Activated CD4-positive, alpha-beta T cell treated with anti-CD3 and anti-CD28 coated beads for 4 hours (primary cell): ENCODE results near the gene RBCK1.
"Not testable (repeated sequence)": the region's sequence is repeated elsewhere in the genome, so short reads cannot be mapped to it uniquely, and the experiment has no call there.

Source experiments
- DNase-seq, 2 donors: peaks; one replicate each; pipeline ENCODE4 v3.0.0-alpha.2; 2020

The RBCK1 gene

DNA sequence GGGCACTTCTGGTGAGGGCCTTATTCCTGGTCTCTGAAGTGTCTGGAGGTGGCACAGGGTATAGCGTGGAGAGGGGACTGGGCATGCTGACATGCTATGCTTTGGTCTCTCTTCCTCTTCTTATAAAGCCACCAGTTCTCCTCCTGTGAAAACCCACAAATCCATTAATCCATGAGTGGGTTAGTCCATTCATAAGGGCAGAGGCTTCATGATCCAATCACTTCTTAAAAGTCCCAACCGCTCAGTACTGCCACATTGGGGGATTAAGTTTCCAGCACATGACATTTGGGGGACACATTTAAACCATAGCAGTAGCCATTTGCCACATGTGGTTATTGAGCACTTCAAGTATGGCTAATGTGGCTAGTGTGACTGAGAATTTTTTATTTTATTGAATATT is 31.3 kb upstream of the RBCK1 start:
- DNase-seq = no peak

DNA sequence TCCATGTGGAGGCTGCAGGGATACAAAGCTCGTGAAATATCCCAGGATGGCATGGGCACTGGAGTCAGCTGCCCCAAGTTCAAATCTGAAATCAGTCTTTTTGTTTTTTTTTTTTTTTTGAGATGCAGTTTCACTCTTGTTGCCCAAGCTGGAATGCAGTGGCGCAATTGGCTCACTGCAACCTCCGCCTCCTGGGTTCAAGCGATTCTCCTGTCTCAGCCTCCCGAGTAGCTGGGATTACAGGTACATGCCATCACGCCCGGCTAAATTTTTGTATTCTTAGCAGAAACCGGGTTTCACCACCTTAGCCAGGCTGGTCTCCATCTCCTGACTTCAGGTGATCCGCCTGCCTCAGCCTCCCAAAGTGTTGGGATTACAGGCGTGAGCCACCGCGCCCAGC is 30.5 kb upstream of the RBCK1 start:
- DNase-seq = not testable (repeated sequence)

DNA sequence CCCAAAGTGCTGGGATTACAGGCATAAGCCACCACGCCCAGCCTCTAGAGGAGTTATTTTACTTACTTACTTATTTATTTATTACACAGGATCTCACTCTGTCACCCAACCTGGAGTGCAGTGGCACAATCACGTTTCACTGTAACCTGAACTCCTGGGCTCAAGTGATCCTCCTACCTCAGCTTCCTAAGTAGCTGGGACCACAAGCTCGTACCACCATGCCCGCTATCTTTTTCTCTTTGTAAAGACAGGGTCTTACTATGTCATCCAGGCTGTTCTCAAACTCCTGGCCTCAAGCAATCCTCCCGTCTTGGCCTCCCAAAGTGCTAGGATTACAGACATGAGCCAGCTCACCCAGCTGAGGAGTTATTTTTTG is 29.1 kb upstream of the RBCK1 start:
- no peak for DNase-seq

DNA sequence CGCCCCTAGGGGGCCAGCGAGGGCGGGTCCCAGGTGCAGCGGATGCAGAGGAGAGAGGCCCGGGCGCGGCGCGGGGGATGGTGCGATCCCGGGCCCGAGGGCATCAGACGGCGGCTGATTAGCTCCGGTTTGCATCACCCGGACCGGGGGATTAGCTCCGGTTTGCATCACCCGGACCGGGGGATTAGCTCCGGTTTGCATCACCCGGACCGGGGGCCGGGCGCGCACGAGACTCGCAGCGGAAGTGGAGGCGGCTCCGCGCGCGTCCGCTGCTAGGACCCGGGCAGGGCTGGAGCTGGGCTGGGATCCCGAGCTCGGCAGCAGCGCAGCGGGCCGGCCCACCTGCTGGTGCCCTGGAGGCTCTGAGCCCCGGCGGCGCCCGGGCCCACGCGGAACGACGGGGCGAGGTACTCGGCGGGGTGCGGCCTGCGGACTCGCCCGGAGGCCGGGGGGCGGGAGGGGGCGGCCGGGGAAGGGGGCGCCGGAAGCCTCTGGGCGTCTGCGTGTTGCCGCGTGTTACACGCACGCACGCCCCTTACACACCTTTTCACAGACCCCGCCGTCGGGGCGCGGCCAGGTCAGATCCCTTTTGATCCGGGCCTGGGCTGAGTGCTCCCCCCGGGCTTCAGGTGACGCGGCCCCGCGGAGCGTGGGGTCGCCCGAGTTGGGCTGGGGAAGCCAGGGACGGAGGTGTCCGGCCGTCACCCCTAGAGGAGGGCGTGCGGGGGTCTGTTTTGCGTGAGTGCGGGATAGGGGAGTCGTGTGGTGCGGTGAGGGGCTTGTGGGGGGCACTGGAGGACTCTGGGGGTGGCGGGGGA is 27.1 kb upstream of the RBCK1 start:
- peak; percentile 44 to 63 for DNase-seq

DNA sequence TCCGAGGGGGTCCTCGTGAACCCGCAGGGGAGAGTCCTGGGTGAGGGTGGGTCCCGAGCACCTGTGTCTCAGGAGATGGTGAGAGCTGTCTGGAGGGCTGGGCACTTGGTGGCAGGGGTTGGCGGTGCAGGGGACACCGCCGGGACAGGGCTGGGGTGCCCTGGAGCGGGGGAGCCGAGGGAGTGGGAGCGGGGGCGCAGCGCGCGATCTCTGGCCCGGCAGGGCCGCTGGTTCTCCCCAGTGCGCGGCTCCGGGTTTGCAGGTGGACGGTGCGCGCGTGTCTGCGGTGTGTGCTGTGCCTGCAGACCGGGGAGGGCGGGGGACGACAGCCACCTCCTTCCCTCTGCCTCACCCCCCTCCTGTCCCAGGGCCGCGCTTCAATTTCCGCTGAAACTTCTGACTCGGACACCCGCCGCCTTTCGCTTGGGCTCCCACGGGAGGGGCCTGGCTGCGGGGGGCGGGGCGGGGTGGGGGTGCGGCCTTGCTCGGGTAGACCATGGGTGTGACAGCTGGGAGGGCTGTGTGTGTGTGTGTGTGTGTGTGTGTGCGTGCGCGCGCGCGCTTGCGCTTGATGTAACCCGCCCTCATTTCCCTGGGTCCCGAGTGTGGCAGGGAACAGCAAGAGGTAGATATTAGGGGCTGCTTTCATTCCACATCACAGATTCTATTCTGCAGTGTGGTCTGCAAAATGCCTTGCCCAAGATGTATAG is 26.4 kb upstream of the RBCK1 start:
- DNase-seq = peak; percentile 72 to 74

DNA sequence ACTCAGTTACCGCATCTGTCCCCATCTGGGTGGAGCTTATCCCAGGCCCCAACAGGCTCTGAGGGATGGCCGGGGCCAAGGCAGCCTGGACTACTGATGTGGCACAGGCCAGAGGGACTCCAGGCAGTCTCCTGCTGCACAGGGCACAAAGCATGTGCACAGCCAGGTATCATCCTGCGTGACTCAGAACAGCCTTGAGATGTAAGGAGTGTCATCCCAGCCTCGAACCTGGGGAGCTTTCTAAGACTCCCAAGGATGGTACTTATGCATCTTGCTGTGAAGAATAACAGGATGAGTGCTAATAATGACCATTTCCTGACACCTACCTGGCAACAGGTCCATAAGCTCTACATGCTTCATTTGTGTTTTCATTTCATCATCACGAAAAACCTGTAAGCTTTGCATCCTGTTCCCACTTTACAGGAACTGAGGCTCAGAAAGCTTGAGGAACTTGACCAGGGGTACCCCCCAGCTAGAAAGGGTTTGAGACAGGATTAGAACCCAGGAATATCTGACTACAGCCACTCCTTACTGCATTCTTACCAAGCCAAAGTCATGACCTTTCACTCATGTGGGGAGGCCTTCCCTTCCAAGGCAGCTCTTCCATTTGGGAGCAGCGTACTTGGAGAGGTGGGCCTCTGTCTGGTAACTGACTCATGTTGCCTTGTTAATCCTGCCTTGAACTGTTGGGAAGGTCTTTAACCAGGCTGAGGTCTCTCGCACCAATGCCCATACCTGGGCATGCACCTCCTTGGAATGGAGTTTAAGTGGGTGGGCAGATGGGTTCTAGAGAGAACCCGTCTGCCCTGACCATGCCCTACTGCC is 25.6 kb upstream of the RBCK1 start:
- peak in 1 of 2 donors; percentile 4 for DNase-seq

DNA sequence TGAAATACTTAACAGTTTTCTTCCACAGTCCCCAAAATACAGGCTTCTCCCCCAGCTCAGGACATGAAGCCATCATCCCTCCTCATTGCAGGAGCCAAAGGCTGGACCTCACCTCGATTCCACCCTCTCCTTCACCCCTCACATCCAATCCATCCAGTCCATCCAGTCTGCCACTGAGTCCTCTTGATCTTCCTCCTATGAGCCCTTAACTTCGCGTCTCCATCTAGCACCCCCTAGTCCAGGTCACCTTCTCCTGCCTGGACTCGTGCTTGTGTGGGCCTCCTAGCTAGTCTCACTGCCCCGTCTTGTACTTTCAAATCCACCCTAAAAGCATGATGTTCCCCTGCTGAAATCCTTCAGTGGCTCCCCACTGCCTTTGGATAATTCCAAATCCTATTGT is 24.2 kb upstream of the RBCK1 start:
- DNase-seq = no peak

DNA sequence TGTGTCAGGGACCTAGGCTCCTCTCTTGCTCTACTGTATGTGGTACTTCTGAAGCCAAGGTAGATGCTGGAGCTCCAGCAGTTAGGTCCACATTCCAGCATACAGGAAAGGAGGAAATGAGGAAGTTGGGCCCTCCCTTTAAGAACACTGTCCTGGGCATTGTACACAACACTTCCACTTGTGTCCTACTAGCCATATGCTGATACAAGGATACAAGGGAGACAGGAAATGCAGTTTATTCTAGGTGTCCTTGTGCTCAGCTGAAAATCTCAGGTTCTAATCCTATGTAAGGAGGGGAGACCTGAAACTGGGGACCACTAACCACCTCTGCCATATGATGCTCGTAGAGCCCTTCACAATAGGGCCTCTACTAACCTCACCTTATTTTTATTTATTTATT is 23.4 kb upstream of the RBCK1 start:
- no peak for DNase-seq

DNA sequence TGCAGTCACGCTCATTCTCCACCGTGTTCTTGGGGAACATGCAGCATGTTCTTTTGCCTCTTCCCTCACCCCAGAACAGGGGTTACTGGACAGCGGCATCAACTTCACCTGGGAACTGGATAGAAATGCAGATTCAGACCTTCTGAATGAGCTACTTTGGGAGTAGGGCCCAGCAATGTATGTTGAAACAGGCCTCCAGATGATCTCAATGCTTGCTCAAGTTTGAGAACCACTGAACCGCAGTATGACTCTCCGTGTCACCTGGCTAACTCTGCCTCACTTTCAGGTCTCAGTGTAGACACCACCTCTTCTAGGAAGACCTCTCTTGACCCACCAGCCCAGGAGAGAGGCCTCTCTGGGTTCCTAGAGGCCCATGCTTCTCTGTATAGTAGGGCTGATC is 22.7 kb upstream of the RBCK1 start:
- DNase-seq = no peak

DNA sequence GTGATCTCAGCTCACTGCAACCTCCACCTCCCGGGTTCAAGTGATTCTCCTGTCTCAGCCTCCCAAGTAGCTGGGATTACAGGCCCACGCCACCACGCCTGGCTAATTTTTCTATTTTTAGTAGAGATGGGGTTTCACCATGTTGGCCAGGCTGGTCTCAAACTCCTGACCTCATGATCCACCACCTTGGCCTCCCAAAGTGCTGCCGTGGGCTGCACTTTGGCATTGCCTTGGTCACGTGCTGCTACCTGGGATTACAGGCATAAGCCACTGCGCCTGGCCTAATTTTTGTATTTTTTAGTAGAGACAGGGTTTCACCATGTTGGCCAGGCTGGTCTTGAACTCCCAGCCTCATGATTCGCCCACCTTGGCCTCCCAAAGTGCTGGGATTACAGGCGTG is 21.5 kb upstream of the RBCK1 start:
- not testable (repeated sequence) for DNase-seq

DNA sequence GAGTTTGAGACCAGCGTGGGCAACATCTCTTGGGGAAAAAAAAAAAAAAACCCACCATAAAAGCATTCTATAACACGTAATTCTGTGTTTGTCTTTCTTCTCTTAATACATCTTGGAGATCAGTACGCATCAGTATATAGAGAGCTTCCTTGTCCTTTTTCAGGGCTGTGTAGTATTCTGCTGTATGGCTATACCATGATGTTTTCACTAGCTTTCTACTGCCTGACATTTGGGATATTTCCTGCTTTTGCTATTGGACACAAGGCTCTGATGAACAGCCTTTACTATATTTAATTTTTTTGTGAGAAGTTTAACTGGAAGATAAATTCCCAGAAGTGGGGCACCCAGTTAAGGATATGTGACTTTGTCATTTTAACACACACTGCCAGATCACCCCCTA is 20.6 kb upstream of the RBCK1 start:
- no peak for DNase-seq

DNA sequence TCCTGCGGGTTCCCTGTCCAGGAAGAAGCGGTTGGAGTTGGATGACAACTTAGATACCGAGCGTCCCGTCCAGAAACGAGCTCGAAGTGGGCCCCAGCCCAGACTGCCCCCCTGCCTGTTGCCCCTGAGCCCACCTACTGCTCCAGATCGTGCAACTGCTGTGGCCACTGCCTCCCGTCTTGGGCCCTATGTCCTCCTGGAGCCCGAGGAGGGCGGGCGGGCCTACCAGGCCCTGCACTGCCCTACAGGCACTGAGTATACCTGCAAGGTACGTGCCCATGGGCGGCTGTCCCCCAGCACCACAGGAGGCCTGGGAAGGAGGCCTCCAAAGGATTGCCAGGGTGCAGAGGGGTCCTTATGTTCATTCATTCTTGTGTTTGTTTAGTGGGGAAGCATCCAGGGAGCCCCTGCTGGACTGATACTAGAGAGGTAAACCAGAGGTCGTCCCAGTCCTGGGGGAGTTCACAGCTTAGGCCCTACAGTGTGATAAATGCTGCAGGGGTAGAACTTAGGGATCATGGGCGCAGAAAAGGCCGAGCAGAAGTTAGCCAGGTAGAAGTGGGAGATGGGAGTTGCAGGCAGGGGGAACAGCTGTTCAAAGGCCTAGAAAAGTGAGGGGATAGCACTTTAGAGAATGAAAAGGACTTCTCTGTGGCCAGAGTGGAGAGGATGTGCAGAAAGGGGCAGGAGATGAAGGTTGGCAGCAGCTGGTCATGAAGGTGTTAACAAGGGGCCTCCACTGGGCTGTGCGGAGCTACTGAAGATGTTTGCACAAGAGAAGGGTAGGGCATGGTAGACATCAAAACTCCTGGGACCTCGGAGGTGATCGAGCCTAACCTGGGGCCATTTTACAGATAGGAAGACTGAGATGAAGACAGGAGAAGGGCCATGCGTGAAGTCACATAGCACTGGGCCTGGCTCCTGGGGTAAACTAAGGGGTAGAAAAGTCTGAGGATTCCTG is 19.8 kb upstream of the RBCK1 start:
- DNase-seq = no peak

DNA sequence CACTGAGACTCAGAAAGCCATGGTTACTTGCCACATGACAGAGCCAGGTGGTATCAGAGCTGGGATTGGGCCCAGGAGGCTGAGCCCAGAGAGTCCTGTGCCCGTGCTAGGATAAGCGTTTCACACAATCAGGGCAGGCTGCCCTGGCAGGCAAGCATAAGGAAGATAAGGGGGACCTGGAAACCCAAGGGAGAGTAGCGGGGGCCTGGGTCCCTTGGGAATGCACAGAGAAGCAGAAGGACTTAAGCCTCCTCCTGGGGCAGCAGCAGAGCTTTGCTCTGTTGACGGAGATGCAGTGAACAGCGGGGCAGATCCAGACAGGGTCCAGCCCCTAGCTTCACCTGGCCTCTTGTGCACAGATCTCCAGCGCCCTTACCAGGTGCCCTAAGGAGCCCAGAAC is 18.9 kb upstream of the RBCK1 start:
- DNase-seq = no peak

DNA sequence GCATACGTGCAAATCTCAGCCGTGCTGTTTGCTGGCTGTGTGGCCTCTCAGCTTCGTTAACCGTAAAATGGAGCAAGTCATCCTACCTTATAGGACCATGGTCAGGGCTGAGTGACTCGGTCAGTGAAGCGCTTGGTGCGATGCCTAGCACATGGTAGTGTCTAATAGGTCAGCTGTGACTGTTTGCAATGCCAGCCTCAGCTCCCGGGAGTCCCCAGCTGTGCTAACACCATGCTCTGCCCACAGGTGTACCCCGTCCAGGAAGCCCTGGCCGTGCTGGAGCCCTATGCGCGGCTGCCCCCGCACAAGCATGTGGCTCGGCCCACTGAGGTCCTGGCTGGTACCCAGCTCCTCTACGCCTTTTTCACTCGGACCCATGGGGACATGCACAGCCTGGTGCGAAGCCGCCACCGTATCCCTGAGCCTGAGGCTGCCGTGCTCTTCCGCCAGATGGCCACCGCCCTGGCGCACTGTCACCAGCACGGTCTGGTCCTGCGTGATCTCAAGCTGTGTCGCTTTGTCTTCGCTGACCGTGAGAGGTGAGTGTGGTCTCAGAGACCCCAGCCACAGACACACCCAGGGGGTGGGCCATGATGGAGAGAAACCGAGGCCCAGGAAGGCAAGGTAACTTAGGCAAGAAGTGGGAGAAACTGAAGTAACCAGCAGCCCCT is 16.9 kb upstream of the RBCK1 start:
- DNase-seq = no peak

DNA sequence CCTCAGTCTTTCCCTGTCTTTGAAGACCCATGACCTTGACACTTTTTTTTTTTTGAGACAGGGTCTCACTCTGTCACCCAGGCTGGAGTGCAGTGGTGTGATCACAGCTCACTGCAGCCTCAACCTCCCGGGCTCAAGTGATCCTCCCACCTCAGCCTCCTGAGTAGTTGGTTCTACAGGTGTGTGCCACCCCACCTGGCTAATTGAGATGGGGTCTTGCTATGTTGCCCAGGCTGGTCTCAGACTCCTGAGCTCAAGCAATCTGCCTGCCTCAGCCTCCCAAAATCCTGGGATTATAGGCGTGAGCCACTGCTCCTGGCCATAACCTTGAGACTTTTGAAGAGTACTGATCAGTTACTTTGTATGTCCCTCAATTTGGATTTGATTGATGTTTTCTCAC is 14.8 kb upstream of the RBCK1 start:
- not testable (repeated sequence) for DNase-seq

DNA sequence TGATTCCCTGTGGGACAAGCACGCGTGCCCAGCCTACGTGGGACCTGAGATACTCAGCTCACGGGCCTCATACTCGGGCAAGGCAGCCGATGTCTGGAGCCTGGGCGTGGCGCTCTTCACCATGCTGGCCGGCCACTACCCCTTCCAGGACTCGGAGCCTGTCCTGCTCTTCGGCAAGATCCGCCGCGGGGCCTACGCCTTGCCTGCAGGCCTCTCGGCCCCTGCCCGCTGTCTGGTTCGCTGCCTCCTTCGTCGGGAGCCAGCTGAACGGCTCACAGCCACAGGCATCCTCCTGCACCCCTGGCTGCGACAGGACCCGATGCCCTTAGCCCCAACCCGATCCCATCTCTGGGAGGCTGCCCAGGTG is 11.9 kb upstream of the RBCK1 start:
- no peak for DNase-seq

DNA sequence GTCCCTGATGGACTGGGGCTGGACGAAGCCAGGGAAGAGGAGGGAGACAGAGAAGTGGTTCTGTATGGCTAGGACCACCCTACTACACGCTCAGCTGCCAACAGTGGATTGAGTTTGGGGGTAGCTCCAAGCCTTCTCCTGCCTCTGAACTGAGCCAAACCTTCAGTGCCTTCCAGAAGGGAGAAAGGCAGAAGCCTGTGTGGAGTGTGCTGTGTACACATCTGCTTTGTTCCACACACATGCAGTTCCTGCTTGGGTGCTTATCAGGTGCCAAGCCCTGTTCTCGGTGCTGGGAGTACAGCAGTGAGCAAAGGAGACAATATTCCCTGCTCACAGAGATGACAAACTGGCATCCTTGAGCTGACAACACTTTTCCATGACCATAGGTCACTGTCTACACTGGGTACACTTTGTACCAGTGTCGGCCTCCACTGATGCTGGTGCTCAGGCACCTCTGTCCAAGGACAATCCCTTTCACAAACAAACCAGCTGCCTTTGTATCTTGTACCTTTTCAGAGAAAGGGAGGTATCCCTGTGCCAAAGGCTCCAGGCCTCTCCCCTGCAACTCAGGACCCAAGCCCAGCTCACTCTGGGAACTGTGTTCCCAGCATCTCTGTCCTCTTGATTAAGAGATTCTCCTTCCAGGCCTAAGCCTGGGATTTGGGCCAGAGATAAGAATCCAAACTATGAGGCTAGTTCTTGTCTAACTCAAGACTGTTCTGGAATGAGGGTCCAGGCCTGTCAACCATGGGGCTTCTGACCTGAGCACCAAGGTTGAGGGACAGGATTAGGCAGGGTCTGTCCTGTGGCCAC is 11.3 kb upstream of the RBCK1 start:
- no peak for DNase-seq

DNA sequence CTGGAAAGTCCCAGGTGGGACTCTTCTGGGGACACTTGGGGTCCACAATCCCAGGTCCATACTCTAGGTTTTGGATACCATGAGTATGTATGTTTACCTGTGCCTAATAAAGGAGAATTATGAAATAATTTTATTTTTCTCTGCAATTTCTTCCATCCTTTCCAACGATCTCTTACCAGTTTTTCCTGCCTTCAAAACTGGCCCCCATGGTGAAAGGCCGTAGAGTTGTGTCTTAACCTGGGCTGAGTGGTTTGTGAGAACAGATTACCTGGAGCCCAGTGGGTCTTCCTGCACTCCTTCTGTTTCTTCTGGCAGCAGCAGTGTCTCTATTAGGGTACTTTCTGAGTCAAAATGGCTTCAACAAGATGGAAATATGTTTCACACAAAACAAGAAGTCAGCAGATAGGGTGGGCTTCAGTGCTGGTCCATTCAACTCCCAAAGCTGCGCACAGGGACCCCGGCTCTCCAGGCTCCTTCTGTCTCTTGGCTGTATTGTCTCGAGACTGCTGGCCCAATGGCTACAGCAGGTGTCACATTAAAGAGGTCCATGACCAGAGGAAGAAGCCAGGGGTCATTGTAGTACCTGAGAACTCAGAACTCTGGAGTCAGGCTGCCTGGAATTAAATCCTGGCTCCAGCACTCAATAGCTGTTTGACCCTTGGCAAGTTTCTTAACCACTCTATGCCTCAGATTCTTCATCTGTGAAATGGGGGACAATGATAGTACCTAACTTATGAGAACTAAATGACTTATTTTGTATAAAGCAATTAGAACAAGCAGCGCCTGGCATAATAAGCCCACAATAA is 10.5 kb upstream of the RBCK1 start:
- DNase-seq = no peak

DNA sequence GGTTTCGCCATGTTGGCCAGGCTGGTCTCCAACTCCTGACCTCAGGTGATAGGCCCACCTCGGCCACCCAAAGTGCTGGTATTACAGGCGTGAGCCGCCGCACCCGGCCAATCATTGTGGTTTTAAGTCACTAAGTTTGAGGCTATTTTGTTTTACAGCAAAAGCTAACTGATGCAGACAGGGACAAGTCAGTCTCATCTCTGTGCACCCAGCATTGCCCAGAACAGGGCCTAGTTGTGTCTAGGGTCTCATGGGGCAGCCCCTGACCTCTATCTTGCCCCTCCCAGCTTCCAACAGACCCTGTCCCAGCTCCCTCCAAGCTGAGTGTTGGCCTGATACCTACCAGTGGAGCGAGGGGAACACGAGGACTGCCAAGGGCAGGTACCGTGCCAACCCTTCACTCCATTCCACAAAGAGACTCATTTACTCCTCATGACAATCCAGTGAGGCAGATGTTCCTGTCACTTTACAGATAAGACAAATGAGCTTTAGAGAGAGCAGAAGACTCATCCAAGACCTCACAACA is 8.9 kb upstream of the RBCK1 start:
- no peak for DNase-seq

DNA sequence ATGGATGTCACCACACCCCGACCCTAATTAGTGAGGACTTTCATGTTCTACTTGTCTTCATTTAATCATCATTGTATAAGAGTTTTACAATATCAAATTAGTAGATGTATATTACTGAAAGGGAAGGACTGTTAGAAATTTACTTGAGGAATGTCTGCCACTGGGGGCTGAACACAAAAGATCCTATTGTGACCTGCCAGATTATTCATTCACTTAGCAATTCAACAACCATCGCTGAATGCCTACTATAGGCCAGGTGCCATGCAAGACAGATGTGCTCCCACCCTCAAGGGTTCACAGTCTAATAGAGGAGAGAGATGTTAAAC is 8.0 kb upstream of the RBCK1 start:
- DNase-seq = no peak
